Smooth muscle cell (in vitro differentiated cells): ENCODE measurements around the gene BMP2K. TPM values are rescaled to one million over a fixed set of nuclear protein-coding genes. Genes with fewer than 3 reads are reported as not detected.

Experiments used
- DNase-seq: peaks from one replicate; lab custom pipeline; 2025; ENCODE audit not compliant: unreplicated experiment; lab: John Stamatoyannopoulos, UW
- H2AFZ ChIP-seq: fragments of 200-600 bp; sonication (generic); 2 replicates; pipeline ENCODE4 v1.6.0; 2016; ENCODE audit warnings: antibody characterized with exemption, low read depth, mild to moderate bottlenecking
- H3F3A ChIP-seq: fragments of 200-600 bp; sonication (generic); 2 replicates; pipeline ENCODE4 v1.6.0; 2017; ENCODE audit warnings: antibody characterized with exemption, low read depth
- H3K27ac ChIP-seq: fragments of 200-600 bp; sonication (generic); 2 replicates; pipeline ENCODE4 v1.5.1; 2016; ENCODE audit warnings: low read depth, mild to moderate bottlenecking
- H3K27me3 ChIP-seq: fragments of 200-600 bp; sonication (generic); 2 replicates; pipeline ENCODE4 v1.6.1; 2016; ENCODE audit warnings: low read depth, mild to moderate bottlenecking
- H3K36me3 ChIP-seq: fragments of 200-600 bp; sonication (generic); 2 replicates; pipeline ENCODE4 v1.5.1; 2016; ENCODE audit warnings: low read depth
- H3K4me1 ChIP-seq: fragments of 200-600 bp; sonication (generic); 2 replicates; pipeline ENCODE4 v1.5.1; 2016; ENCODE audit warnings: low read depth
- H3K4me2 ChIP-seq: fragments of 200-600 bp; sonication (generic); 2 replicates; pipeline ENCODE4 v1.6.0; 2016; ENCODE audit warnings: mild to moderate bottlenecking
- H3K4me3 ChIP-seq: fragments of 200-600 bp; sonication (generic); 2 replicates; pipeline ENCODE4 v1.5.1; 2016; ENCODE audit warnings: mild to moderate bottlenecking
- H3K79me2 ChIP-seq: fragments of 200-600 bp; sonication (generic); 2 replicates; pipeline ENCODE4 v1.6.0; 2016; ENCODE audit warnings: low read depth, mild to moderate bottlenecking
- H3K9ac ChIP-seq: fragments of 200-600 bp; sonication (generic); 2 replicates; pipeline ENCODE4 v1.6.0; 2016; ENCODE audit warnings: low read depth
- H3K9me3 ChIP-seq: fragments of 200-600 bp; sonication (generic); replicated peaks from 2 replicates; pipeline ENCODE4 v1.5.1; 2016; ENCODE audit warnings: low read depth
- H4K20me1 ChIP-seq: fragments of 200-600 bp; sonication (generic); 2 replicates; pipeline ENCODE4 v1.6.0; 2016; ENCODE audit warnings: low read depth
- CTCF ChIP-seq: fragments of 200-600 bp; sonication (generic); IDR thresholded peaks from 2 replicates; pipeline ENCODE4 v1.5.1; 2017; ENCODE audit warnings: borderline replicate concordance, mild to moderate bottlenecking, antibody characterized with exemption; ENCODE audit not compliant: insufficient read depth, poor library complexity, severe bottlenecking
- WGBS: methylation state at CpG from one replicate; pipeline ENCODE4 v1.1.7; 2016; ENCODE audit warnings: low lambda C conversion rate; 5-methylcytosine and 5-hydroxymethylcytosine counted together
- polyA plus RNA-seq: library from polyadenylated mRNA; unstranded; fragments of >200 nt; fragmentation: Nextera tagmentation; extraction: Ambion mirVana; gene quantifications from 2 replicates; pipeline ENCODE4 v1.2.1, GENCODE V29; 2016
- total RNA-seq: library from RNA; depleted of rRNA; stranded (reverse); fragments of >200 nt; gene quantifications from 2 replicates; pipeline ENCODE4 v1.2.3, GENCODE V29; 2014

BMP2K gene
- total and polyA plus RNA-seq, 2 experiments from 2014 or later: 3.9 to 32.0 TPM

DNA sequence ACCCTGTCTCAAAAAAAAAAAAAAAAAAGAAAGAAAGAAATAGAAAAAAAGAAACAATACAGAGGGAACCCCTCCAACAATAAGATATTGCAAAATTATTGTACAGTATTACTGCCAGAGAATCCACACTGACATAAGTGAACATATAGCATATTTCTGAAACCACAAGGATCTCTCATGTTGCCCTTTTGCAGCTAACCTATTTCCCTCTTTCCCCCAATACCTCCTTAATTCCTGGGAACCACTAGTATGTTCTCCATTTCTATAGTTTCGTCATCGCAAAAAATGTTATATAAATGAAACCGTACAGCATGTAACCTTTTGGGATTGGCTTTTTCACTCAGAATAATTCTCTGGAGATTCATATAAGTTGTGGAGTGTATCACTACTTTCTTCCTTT lies 20.0 kb upstream of the BMP2K start:
- WGBS: 94% methylated on average over 3 of the region's 3 CpGs
- no peak for TF ChIP-seq CTCF

DNA sequence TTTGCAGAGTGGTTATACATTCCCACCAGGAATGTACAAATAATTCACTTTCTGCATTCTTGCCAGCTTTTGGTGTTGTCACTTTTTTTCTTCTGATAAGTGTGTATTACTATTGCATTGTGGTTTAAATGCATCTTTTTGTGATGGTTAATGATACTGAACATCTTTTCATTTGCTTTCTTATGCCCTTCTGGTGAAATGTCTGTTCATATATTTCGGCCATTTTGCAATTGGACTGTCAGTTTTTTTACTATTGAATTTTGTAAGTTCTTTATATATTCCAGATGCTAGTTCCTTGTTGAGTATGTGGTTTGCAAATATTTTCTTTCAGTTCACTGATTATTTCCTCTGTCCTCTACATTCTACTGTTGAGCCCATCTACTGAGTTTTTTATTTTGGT lies 19.4 kb upstream of the BMP2K start:
- Histone ChIP-seq H3K36me3 (no peaks in the 10 kb centered on the region), H3K4me3 (no peak overlapping the region), H3K9me3 (no peaks in the 10 kb centered on the region), H3K4me1 (no peaks in the 10 kb centered on the region), H3K79me2 (no peaks in the 10 kb centered on the region), H4K20me1 (no peaks in the 10 kb centered on the region), H3K4me2 (no peak overlapping the region), H3K27ac (no peak overlapping the region), H3F3A (no peaks in the 10 kb centered on the region), H2AFZ (no peak overlapping the region), H3K9ac (no peak overlapping the region), H3K27me3 (no peaks in the 10 kb centered on the region)
- 97% methylated on average over 1 of the region's 1 CpG for WGBS
- no peak for DNase-seq
- no peak for TF ChIP-seq CTCF

More for the DNA sequence above, 20.0 kb upstream of the BMP2K start:
- Histone ChIP-seq H3K9me3 (no peaks in the 10 kb centered on the region), H3K27me3 (no peaks in the 10 kb centered on the region), H3K36me3 (no peaks in the 10 kb centered on the region), H2AFZ (no peak overlapping the region), H4K20me1 (no peaks in the 10 kb centered on the region), H3F3A (no peaks in the 10 kb centered on the region), H3K4me1 (no peaks in the 10 kb centered on the region), H3K9ac (no peak overlapping the region), H3K4me2 (no peak overlapping the region), H3K79me2 (no peaks in the 10 kb centered on the region), H3K4me3 (no peak overlapping the region), H3K27ac (no peak overlapping the region)
- DNase-seq: no peak

DNA sequence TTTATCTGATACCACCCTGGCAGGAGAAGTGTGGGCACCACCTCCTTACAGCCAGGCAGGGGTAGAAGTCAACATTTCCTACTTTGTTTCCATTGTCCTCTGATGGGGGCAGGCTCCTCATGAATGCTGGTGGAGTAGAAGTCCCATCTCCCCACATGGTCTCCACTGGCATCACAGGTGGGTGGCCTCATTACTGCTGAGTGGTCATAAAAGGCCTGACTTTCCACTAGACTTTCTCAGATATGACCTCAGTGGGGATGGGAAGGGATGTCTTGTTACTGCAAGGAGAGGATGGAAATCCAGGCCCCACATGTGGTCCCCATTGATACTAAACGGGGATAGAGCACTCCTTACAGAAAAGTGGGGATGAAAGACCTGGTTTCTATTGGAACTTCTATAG lies 18.6 kb upstream of the BMP2K start:
- H4K20me1 ChIP-seq: no peaks in the 10 kb centered on the region
- no peaks in the 10 kb centered on the region for H3K27me3 ChIP-seq
- no peak overlapping the region for H2AFZ ChIP-seq
- no peak overlapping the region for H3K4me3 ChIP-seq
- WGBS: 92% methylated on average over 1 of the region's 1 CpG
- no peak overlapping the region for H3K27ac ChIP-seq
- no peaks in the 10 kb centered on the region for H3K9me3 ChIP-seq
- H3K9ac ChIP-seq: no peak overlapping the region
- H3F3A ChIP-seq: no peaks in the 10 kb centered on the region
- no peak for DNase-seq
- TF ChIP-seq CTCF: no peak
- no peaks in the 10 kb centered on the region for H3K36me3 ChIP-seq
- no peaks in the 10 kb centered on the region for H3K79me2 ChIP-seq
- H3K4me2 ChIP-seq: no peak overlapping the region
- no peaks in the 10 kb centered on the region for H3K4me1 ChIP-seq

DNA sequence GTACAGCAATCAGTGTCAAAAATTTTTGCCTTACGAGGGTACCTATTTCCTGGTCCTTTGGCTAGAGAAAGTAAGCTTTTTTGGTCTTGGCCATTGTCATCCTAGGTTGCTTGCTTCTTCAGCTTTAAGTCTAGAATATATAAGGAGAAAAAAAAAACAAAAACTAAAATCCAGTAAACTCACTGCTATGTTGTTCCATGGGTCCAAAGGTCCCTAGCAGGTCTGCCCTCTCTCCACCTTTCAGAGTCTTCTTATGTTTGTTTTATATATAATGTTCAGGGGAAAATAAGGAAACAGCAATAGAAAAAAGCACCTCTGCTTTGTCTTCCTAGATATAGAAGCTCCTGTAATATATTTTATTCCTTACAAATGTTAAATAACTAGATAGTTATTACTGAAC lies 18.1 kb upstream of the BMP2K start:
- H3K4me3 ChIP-seq: no peak overlapping the region
- H3F3A ChIP-seq: no peaks in the 10 kb centered on the region
- H2AFZ ChIP-seq: no peak overlapping the region
- no peaks in the 10 kb centered on the region for H3K9me3 ChIP-seq
- no peaks in the 10 kb centered on the region for H3K36me3 ChIP-seq
- WGBS: 96% methylated on average over 1 of the region's 1 CpG
- H4K20me1 ChIP-seq: no peaks in the 10 kb centered on the region
- H3K9ac ChIP-seq: no peak overlapping the region
- TF ChIP-seq CTCF: no peak
- H3K27ac ChIP-seq: no peak overlapping the region
- H3K79me2 ChIP-seq: no peaks in the 10 kb centered on the region
- no peak overlapping the region for H3K4me2 ChIP-seq
- H3K4me1 ChIP-seq: no peaks in the 10 kb centered on the region
- no peak for DNase-seq
- H3K27me3 ChIP-seq: no peaks in the 10 kb centered on the region
